ENCODE data around the gene CD58.

Gene CD58

GRCh38 chr1:116557323-116557878, 13.4 kb downstream of the CD58 start:
- Histone ChIP-seq H3K9ac (ENCODE audit: low read length in 2 of 2) (no peak overlapping the region), H3K27me3 (ENCODE audit: control insufficient read depth in 1 of 2, insufficient read depth in 2 of 2, low read length in 2 of 2) (no peaks in the 10 kb centered on the region)

GRCh38 chr1:116556289-116557006, 14.4 kb downstream of the CD58 start:
- no peaks in the 10 kb centered on the region for H3K4me1 ChIP-seq (ENCODE audit: control insufficient read depth, insufficient read depth, low read length)
- H3K36me3 ChIP-seq (ENCODE audit: control insufficient read depth in 2 of 2, insufficient read depth in 2 of 2, low read length in 2 of 2): no peaks in the 10 kb centered on the region
- H3K9ac ChIP-seq (ENCODE audit: low read length in 2 of 2): no peak overlapping the region
- no peak overlapping the region for H3K4me3 ChIP-seq (ENCODE audit: low read length in 2 of 2)
- H3K9me3 ChIP-seq (ENCODE audit: control insufficient read depth in 2 of 2, low read length in 2 of 2): no peaks in the 10 kb centered on the region
- no peak overlapping the region for H3K27ac ChIP-seq (ENCODE audit: low read length)
- H3K27me3 ChIP-seq (ENCODE audit: control insufficient read depth in 1 of 2, insufficient read depth in 2 of 2, low read length in 2 of 2): no peaks in the 10 kb centered on the region

More at GRCh38 chr1:116557323-116557878, 13.4 kb downstream of the CD58 start:
- no peaks in the 10 kb centered on the region for H3K9me3 ChIP-seq (ENCODE audit: control insufficient read depth in 2 of 2, low read length in 2 of 2)
- no peaks in the 10 kb centered on the region for H3K36me3 ChIP-seq (ENCODE audit: control insufficient read depth in 2 of 2, insufficient read depth in 2 of 2, low read length in 2 of 2)
- H3K4me1 ChIP-seq (ENCODE audit: control insufficient read depth, insufficient read depth, low read length): no peaks in the 10 kb centered on the region
- H3K4me3 ChIP-seq (ENCODE audit: low read length in 2 of 2): no peak overlapping the region
- H3K27ac ChIP-seq (ENCODE audit: low read length): no peak overlapping the region

- no peak overlapping the region for H3K27ac ChIP-seq (ENCODE audit: low read length)
- H3K9ac ChIP-seq (ENCODE audit: low read length in 2 of 2): no peak overlapping the region
- no peaks in the 10 kb centered on the region for H3K36me3 ChIP-seq (ENCODE audit: control insufficient read depth in 2 of 2, insufficient read depth in 2 of 2, low read length in 2 of 2)
- H3K4me1 ChIP-seq (ENCODE audit: control insufficient read depth, insufficient read depth, low read length): no peaks in the 10 kb centered on the region
- H3K27me3 ChIP-seq (ENCODE audit: control insufficient read depth in 1 of 2, insufficient read depth in 2 of 2, low read length in 2 of 2): no peaks in the 10 kb centered on the region
- H3K4me3 ChIP-seq (ENCODE audit: low read length in 2 of 2): no peak overlapping the region
- H3K9me3 ChIP-seq (ENCODE audit: control insufficient read depth in 2 of 2, low read length in 2 of 2): no peaks in the 10 kb centered on the region
Measured at GRCh38 chr1:116554924-116555323, 15.9 kb downstream of the CD58 start.

DNA sequence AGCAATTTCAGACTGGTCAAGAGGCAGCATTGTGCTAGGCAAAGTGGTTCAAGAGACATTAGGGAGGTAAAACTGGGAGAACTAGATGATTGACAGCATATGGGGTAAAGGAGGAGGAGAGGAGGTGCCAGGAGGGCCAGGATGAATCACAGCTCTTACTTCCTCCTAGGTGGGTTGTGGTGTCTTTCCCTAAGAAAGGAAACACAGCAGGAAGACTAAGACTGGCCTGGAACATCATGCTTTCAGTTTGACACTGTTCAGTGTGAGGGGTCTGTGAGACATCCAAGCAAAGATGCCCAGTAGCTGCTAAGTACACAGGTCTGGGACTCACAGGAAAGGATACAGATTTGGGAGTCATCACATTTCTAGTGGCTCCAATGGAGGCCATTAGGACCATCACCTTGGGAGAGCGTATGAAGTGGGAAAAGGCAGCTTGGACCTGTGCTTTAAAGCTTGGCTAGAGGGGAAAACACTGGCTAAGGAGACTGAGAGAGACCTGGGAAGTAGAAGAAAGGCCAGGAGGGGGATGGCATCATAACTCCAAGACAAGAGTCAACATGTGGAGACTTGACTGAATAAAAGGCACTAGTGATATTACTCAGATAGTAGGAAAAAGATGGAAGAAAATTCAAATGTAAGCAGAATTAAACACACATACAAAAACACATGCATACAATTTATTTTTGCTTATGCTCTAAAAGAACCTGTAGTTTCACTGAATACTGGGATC, 17.3 kb downstream of the CD58 start:
- no peak overlapping the region for H3K4me3 ChIP-seq (ENCODE audit: low read length in 2 of 2)
- no peak overlapping the region for H3K9ac ChIP-seq (ENCODE audit: low read length in 2 of 2)
- H3K9me3 ChIP-seq (ENCODE audit: control insufficient read depth in 2 of 2, low read length in 2 of 2): no peaks in the 10 kb centered on the region
- no peak overlapping the region for H3K27ac ChIP-seq (ENCODE audit: low read length)
- no peaks in the 10 kb centered on the region for H3K36me3 ChIP-seq (ENCODE audit: control insufficient read depth in 2 of 2, insufficient read depth in 2 of 2, low read length in 2 of 2)
- no peaks in the 10 kb centered on the region for H3K27me3 ChIP-seq (ENCODE audit: control insufficient read depth in 1 of 2, insufficient read depth in 2 of 2, low read length in 2 of 2)
- no peaks in the 10 kb centered on the region for H3K4me1 ChIP-seq (ENCODE audit: control insufficient read depth, insufficient read depth, low read length)

- no peak overlapping the region for H3K9ac ChIP-seq (ENCODE audit: low read length in 2 of 2)
- H3K27me3 ChIP-seq (ENCODE audit: control insufficient read depth in 1 of 2, insufficient read depth in 2 of 2, low read length in 2 of 2): no peaks in the 10 kb centered on the region
- peaks cover 0 to 9% of the 10 kb centered on the region in 2 donors for H3K36me3 ChIP-seq (ENCODE audit: control insufficient read depth in 2 of 2, insufficient read depth in 2 of 2, low read length in 2 of 2)
- H3K4me3 ChIP-seq (ENCODE audit: low read length in 2 of 2): no peak overlapping the region
- no peak overlapping the region for H3K27ac ChIP-seq (ENCODE audit: low read length)
- no peaks in the 10 kb centered on the region for H3K4me1 ChIP-seq (ENCODE audit: control insufficient read depth, insufficient read depth, low read length)
- H3K9me3 ChIP-seq (ENCODE audit: control insufficient read depth in 2 of 2, low read length in 2 of 2): no peaks in the 10 kb centered on the region
Measured at GRCh38 chr1:116546354-116546977, 24.4 kb downstream of the CD58 start.

DNA sequence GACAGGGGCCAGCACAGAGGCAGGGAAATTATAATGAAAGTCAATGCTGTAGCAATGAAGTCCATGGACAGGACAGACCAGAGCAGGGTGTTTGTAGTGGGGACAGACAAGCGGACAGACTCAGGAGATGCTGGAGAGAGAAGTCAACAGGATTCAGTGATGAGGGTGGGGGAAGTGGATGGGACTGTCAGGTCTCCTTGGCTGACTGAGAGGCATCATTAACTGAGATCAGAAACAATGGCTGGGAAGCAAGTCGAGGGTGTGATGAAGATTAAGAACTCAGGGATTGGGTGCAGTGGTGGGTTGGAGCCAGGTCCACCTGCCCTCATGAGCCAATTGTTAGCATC, 25.5 kb downstream of the CD58 start:
- H3K4me1 ChIP-seq (ENCODE audit: control insufficient read depth, insufficient read depth, low read length): no peaks in the 10 kb centered on the region
- no peak overlapping the region for H3K4me3 ChIP-seq (ENCODE audit: low read length in 2 of 2)
- H3K9ac ChIP-seq (ENCODE audit: low read length in 2 of 2): no peak overlapping the region
- H3K36me3 ChIP-seq (ENCODE audit: control insufficient read depth in 2 of 2, insufficient read depth in 2 of 2, low read length in 2 of 2): peaks cover 0 to 9% of the 10 kb centered on the region in 2 donors
- no peaks in the 10 kb centered on the region for H3K27me3 ChIP-seq (ENCODE audit: control insufficient read depth in 1 of 2, insufficient read depth in 2 of 2, low read length in 2 of 2)
- no peak overlapping the region for H3K27ac ChIP-seq (ENCODE audit: low read length)
- H3K9me3 ChIP-seq (ENCODE audit: control insufficient read depth in 2 of 2, low read length in 2 of 2): no peaks in the 10 kb centered on the region

GRCh38 chr1:116544588-116545358, 26.1 kb downstream of the CD58 start:
- no peak overlapping the region for H3K27ac ChIP-seq (ENCODE audit: low read length)
- H3K4me3 ChIP-seq (ENCODE audit: low read length in 2 of 2): no peak overlapping the region
- no peaks in the 10 kb centered on the region for H3K4me1 ChIP-seq (ENCODE audit: control insufficient read depth, insufficient read depth, low read length)
- peaks cover 0 to 9% of the 10 kb centered on the region in 2 donors for H3K36me3 ChIP-seq (ENCODE audit: control insufficient read depth in 2 of 2, insufficient read depth in 2 of 2, low read length in 2 of 2)
- H3K27me3 ChIP-seq (ENCODE audit: control insufficient read depth in 1 of 2, insufficient read depth in 2 of 2, low read length in 2 of 2): no peaks in the 10 kb centered on the region
- H3K9me3 ChIP-seq (ENCODE audit: control insufficient read depth in 2 of 2, low read length in 2 of 2): no peaks in the 10 kb centered on the region
- no peak overlapping the region for H3K9ac ChIP-seq (ENCODE audit: low read length in 2 of 2)

- Histone ChIP-seq H3K27me3 (ENCODE audit: control insufficient read depth in 1 of 2, insufficient read depth in 2 of 2, low read length in 2 of 2) (no peaks in the 10 kb centered on the region), H3K4me1 (ENCODE audit: control insufficient read depth, insufficient read depth, low read length) (no peaks in the 10 kb centered on the region), H3K36me3 (ENCODE audit: control insufficient read depth in 2 of 2, insufficient read depth in 2 of 2, low read length in 2 of 2) (peaks cover 6 to 20% of the 10 kb centered on the region in 2 donors), H3K27ac (ENCODE audit: low read length) (no peak overlapping the region), H3K9ac (ENCODE audit: low read length in 2 of 2) (no peak overlapping the region), H3K4me3 (ENCODE audit: low read length in 2 of 2) (no peak overlapping the region), H3K9me3 (ENCODE audit: control insufficient read depth in 2 of 2, low read length in 2 of 2) (no peaks in the 10 kb centered on the region)
Measured at GRCh38 chr1:116540088-116540487, 30.7 kb downstream of the CD58 start.

GRCh38 chr1:116538544-116538943, 32.3 kb downstream of the CD58 start:
- no peak overlapping the region for H3K27ac ChIP-seq (ENCODE audit: low read length)
- H3K4me3 ChIP-seq (ENCODE audit: low read length in 2 of 2): no peak overlapping the region
- no peaks in the 10 kb centered on the region for H3K27me3 ChIP-seq (ENCODE audit: control insufficient read depth in 1 of 2, insufficient read depth in 2 of 2, low read length in 2 of 2)
- no peak overlapping the region for H3K9ac ChIP-seq (ENCODE audit: low read length in 2 of 2)
- no peaks in the 10 kb centered on the region for H3K4me1 ChIP-seq (ENCODE audit: control insufficient read depth, insufficient read depth, low read length)
- no peaks in the 10 kb centered on the region for H3K9me3 ChIP-seq (ENCODE audit: control insufficient read depth in 2 of 2, low read length in 2 of 2)
- H3K36me3 ChIP-seq (ENCODE audit: control insufficient read depth in 2 of 2, insufficient read depth in 2 of 2, low read length in 2 of 2): peaks cover 8 to 27% of the 10 kb centered on the region in 2 donors

DNA sequence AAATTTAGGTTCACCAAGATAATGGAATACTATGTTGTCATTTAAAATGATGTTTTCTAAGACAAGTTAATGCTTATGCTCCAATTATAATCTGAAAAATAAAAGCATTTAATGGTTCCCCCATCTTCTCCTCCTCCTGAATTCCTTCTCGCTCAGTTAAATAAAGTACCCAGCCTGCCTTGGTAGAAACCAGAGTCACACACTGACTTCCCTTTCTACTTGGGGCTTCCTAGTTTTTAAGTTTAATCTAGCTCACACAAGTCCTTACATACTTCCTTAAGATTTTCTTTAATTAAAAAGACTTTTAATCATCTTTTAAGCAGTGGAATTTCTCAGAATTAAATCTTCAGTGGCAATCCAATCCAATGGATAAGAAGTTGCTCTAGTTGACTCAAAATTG, 32.9 kb downstream of the CD58 start:
- peaks cover 10 to 22% of the 10 kb centered on the region in 2 donors for H3K36me3 ChIP-seq (ENCODE audit: control insufficient read depth in 2 of 2, insufficient read depth in 2 of 2, low read length in 2 of 2)
- no peak overlapping the region for H3K9ac ChIP-seq (ENCODE audit: low read length in 2 of 2)
- H3K27me3 ChIP-seq (ENCODE audit: control insufficient read depth in 1 of 2, insufficient read depth in 2 of 2, low read length in 2 of 2): no peaks in the 10 kb centered on the region
- no peak overlapping the region for H3K27ac ChIP-seq (ENCODE audit: low read length)
- H3K9me3 ChIP-seq (ENCODE audit: control insufficient read depth in 2 of 2, low read length in 2 of 2): no peaks in the 10 kb centered on the region
- H3K4me3 ChIP-seq (ENCODE audit: low read length in 2 of 2): no peak overlapping the region
- no peaks in the 10 kb centered on the region for H3K4me1 ChIP-seq (ENCODE audit: control insufficient read depth, insufficient read depth, low read length)

Data from stomach smooth muscle (tissue), 2 donors.